GM18507 (cell line): ENCODE data around the gene CGB2.
"Not testable (repeated sequence)": the region's sequence is repeated elsewhere in the genome, so short reads cannot be mapped to it uniquely, and the experiment has no call there.

Experiments used
- DNase-seq: peaks from one replicate; pipeline ENCODE4 v3.0.0; 2011; ENCODE audit warnings: low read depth; ENCODE audit not compliant: insufficient read length; ENCODE audit errors: extremely low spot score
- FAIRE-seq: peaks from 2 replicates; lab custom pipeline; 2011; peaks lifted over from hg19 to GRCh38; lab: Jason Lieb, UNC

CGB2 gene

DNA sequence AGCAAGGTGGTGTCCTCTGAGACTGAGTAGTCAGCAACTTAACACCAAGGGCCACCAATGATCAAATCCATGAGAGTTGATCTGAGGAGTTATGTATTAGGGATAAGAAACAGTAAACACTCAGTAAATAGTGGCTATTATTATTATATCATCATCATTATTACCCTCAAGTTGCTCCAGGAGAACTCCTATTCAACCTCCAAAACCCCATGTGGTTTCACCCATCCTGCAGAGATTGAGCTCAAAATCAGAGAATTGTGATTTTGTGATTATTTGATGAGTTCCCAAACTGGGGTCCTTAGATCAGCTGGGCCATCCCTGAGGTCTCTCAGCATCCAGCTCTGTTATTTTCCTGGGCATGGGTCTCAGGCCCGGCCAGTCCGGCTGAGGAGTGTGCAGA lies 29.3 kb downstream of the CGB2 start:
- no peak for DNase-seq
- no peak for FAIRE-seq

DNA sequence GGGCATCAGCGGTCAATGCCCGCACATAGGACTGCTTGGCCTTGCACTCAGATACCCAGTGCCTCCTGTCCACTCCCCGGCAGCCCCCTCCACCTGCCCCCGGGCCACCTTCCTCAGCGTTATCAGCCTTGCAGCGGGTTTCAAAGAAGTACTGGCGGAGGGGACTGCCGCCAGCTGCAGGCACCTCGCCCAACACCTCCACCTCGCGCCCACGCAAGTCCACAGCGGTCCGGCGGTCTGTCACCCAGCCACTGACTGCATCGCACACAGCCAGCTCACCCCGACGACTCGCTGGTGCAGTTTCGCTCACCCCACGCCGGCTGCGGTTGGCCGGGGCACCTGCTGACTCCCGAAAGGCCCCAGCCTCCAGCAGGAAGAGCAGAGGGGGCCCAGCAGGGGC lies 29.8 kb downstream of the CGB2 start:
- DNase-seq (no peak), FAIRE-seq (no peak)

DNA sequence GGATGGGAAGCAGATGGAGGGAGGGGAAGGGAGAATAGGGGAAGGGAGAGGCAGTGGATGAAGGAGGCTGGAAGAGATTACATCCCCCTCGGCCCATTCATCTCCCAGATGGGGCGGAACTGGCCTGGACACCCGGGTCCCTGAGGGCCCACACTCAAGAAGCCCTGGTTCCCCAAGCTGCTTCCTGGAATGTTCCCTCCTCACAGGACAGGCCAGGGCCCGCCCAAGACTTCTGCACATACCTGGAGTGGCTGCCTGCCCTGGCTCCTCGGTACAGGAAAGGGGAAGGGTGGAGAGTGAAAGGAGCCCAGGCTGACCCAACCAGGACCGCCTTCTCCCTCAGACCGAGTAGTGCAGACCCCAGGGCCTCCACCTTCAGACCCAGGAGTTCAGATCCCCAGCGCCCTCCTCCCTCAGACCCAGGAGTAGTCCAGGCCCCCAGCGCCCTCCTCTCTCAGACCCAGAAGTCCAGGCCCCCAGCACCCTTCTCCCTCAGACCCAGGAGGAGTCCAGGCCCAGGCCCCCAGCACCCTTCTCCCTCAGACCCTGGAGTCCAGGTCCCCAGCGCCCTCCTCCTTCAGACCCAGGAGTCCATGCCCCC lies 32.4 kb downstream of the CGB2 start:
- no peak for FAIRE-seq
- no peak for DNase-seq

DNA sequence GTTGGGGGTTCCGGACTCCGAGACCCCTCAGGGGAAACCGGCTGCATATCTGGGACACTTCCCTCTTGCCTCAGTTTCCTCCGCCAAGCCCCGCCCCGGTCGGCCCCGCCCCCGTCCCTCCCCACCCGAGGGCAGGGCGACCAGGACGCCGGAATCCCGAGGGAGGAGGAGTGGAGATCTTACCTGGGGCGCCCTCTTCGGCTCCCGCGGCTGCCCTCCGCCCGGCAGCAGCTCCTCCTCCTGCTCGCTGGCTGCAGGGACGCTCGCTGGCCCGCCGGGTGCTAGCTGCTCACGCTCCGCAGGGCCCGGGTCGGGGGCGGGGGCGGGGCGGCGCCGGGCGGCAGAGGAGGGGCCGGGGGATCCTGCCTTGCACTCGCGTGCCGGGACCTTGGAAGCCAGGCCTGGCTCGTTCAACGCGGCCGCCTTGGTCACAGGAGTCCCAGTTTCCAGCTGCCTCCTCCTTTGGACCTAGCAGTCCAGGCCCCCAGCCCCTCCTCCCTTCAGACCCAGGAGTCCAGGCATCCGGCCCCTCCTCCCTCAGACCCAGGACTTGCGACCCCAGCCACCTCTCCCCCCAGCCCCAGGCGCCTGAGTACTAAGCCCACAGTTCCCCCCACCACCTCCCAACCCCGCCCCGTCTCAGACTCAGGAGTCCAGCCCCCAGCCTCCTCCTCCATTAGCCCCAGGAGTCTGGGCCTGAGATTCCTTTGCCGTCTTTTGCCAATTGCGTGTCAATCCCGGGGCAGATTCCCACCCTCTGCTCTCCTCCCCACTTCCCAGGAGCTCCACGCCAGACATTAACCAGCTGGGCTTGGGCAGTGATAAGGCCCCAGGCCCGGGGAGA lies 33.3 kb downstream of the CGB2 start, which contains the start of gene NTF4:
Gene NTF4 (minus strand): TSS at position 51 of the 844 bp plus-strand sequence. CDS start 2,821 bp downstream, outside the sequence.
- no peak for DNase-seq
- no peak for FAIRE-seq

DNA sequence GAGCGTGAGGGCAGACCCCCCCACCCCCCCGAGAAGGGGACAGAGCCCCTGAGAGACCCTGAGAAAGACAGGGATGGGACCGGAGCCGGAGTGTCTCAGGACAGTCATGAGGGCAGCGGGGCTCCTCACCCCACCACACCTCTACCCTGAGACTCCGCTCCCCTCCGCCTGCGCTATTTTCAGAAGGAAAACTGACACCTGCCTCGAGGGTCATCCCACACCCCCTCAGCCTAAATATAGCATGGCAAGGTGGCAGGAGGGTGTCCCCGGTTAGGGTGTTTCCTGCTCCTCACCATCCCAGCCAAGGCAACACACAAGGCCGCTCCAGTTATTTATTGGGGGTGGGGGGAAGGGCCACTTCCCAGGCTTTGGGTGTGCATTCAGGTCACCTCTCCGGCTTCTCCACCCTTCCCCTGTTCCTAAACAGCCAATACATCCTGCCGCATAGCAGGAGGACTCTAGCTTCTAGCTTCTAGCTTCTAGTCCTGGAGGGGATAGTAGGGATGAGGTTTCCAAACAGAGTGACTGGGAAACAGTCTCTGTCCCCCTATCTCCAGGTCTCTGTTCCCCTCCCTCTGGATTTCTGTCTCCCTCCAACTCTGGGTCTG lies 34.3 kb downstream of the CGB2 start:
- DNase-seq (no peak), FAIRE-seq (no peak)

DNA sequence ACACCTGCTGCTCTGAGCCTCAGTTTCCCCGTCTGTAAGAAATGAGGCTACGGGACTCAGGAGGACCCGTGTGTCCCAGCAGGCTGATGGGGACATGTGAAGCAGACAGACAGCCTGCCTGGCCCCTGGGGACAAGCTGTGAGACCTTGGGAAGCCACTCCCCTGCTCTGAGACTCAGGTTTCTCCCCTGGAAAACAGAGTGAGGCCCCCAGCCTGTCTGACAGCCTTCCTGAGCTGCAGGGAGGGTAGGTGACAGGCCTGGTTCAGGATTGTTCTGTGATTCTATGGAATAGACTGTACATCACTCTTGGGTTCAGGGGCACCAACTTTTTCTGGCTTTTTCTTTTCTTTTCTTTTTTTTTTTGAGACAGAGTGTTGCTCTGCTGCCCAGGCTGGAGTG lies 35.9 kb downstream of the CGB2 start:
- no peak for DNase-seq
- no peak for FAIRE-seq

DNA sequence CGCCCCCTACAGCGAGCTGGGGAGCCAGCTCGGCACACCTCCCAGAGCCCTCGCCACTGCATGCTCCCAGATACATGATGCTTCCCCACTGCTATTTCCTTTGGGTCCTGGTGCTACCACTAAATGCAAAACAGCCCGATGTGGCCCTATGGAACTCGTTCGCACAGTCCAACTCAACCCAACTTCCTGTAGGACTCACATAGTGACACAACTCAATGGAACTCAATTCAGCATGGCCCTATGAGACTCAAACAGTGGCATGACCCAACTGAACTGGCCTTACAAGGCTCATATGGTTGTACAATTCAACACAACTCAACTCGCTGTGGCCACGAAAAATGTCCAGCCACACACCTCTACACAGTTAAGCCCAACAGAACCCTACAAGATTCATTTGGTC lies 37.3 kb downstream of the CGB2 start:
- no peak for FAIRE-seq
- DNase-seq = no peak

DNA sequence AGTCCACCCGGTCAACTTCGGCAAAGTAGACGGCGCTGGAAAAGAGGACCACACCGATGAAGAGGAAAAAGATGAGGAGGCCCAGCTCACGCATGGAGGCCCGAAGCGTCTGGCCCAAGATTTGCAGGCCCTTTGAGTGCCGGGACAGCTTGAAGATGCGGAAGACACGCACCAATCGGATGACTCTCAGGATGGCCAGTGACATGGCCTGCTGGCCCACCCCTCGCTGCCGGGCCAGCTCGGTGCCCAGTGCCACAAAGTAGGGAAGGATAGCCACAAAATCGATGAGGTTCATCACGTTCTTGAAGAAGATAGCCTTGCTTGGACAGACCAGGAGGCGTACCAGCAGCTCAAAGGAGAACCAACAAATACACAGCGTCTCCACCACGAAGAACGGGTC lies 38.7 kb downstream of the CGB2 start:
- DNase-seq (no peak), FAIRE-seq (no peak)

DNA sequence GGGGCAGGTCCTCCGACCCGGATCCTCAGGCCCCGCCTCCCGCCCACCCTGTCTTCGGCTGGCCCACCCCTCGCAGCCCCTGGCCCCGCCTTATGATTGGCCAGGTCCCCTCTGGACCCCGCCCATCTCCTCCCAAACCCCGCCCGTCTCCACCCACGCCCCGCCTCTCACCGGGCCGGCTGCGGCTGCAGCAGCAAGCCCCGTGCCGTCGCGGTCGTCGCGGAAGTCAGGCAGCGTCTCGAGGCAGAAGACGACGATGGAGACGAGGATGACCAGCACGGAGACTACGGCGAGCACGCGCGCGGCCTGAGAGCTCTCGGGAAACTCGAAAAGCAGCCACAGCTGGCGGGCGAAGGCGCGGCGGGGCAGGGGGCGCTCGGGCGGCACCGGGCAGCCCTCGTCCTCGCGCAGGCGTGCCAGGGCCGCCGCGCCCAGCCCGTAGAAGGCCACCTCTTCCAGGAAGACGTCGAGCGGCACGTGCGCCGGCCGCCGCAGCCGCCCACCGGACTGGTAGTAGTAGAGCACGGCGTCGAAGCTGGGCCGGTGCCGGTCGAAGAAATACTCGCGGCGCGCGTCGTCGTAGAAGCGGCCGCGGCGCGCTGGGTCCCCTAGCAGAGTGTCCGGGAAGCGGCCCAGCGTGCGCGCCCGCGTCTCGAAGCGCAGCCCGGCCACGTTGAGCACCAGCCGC lies 40.3 kb downstream of the CGB2 start:
- FAIRE-seq = no peak
- DNase-seq = no peak

DNA sequence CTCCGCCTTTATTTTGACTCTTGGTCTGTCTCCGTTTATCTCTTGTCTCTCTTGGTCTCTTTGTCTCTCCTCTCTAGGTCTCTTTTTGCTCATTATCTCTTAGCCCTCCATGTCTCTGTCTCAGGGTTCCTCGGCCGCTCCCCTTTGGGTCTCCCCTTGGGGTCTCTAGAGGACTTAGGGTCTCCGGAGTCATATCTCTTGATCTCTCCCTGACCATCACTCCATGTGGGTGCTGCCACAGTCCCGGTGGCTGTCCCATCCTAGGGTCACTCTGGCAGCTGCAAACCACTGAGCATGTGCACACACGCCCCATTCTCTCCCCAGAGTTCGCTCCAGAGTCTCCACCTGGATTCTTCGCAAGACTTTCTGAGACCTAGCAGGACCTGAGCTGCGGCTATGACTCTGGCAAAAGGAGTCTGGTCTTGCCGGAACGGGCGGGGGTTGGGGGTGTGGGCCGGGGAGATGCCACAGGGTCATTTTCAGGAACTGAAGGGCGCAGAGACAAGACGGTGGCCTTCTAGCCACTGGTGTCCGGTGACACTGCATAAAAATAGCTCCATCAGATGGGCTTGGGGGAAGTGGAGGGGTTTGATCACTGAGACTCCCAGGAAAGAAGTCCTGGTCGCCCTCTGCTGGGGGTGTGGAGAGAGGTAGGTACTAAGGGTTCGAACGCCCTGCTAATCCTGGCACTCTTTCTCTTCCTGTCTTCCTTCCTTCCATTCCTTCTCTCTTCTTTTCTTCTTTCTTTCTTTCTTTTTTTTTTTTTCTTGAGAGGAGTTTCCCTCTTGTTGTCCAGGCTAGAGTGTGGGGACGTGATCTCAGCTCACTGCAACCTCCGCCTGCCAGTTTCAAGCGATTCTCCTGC lies 42.1 kb downstream of the CGB2 start:
- peak; percentile 9 for FAIRE-seq
- DNase-seq = no peak

DNA sequence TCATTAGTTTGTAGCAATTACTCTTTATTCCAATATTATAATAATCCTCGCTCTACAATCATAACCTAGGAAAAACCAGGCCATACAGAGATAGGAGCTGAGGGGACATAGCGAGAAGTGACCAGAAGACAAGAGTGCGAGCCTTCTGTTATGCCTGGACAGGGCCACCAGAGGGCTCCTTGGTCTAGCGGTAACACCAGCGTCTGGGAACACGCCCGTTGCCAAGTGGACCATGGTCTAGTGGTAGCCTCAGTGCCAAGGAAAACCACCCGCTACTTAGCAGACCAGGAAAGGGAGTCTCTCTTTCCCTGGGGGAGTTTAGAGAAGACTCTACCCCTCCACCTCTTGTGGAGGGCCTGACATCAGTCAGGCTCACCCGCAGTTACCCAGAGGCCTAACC lies 43.2 kb downstream of the CGB2 start:
- not testable (repeated sequence) for DNase-seq, FAIRE-seq

DNA sequence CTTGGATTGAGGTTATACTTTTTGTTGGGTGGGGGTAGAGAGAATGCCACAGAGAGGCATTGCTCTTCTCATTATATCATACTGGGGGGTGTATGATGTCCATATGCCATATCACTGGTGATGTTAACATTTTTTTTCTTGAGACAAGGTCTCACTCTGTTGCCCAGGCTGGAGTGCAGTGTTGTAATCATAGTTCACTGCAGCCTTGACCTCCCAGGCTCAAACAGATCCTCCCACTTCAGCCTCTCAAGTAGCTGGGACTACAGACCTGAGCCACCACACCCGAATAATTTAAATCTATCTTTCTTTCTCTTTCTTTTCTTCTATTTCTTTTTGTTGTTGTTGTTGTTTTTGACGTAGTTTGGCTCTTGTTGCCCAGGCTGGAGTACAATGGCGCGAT lies 48.7 kb downstream of the CGB2 start:
- DNase-seq = no peak
- no peak for FAIRE-seq

DNA sequence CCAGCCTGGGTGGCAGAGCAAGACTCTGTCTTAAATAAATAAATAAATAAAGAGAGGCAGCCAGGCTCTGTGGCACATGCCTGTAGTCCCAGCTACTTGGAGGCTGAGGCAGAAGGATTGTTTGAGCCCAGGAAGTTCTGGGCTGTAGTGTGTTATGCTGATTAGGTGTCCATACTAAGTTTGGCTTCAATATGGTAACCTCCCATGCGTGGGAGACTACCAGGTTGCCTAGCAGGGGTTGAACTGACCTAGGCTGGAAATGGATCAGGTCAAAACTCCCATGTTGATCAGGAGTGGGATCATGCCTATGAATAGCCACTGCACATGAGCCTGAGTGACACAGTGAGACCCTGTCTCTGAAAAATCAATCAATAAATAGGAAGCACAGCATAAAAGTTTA lies 49.6 kb downstream of the CGB2 start:
- FAIRE-seq (no peak), DNase-seq (no peak)
